Mesothelial cell of epicardium (in vitro differentiated cells): ENCODE data around the gene FAM186B. TPM values are rescaled to one million over a fixed set of nuclear protein-coding genes. Genes with fewer than 3 reads are reported as not detected.
"Not testable (repeated sequence)": the region's sequence is repeated elsewhere in the genome, so short reads cannot be mapped to it uniquely, and the experiment has no call there.

Experiments used
- DNase-seq, 2 experiments: peaks; one replicate each; pipeline ENCODE4 v3.0.0; 2021; ENCODE audit warnings: low spot score in 2 of 2; ENCODE audit not compliant: unreplicated experiment in 2 of 2
- H3K27ac Mint-ChIP-seq: 2 replicates; pipeline ENCODE4 v1.8.0; 2021; ENCODE audit warnings: mixed read lengths
- H3K27me3 Mint-ChIP-seq: 2 replicates; pipeline ENCODE4 v1.8.0; 2021; ENCODE audit warnings: low read depth, mixed read lengths
- H3K36me3 Mint-ChIP-seq: 2 replicates; pipeline ENCODE4 v1.8.0; 2021; ENCODE audit warnings: mixed read lengths
- H3K4me1 Mint-ChIP-seq: 2 replicates; pipeline ENCODE4 v1.8.0; 2021; ENCODE audit warnings: mixed read lengths
- H3K4me3 Mint-ChIP-seq: 2 replicates; pipeline ENCODE4 v1.8.0; 2021; ENCODE audit warnings: mild to moderate bottlenecking, moderate library complexity, mixed read lengths
- H3K9me3 Mint-ChIP-seq: 2 replicates; pipeline ENCODE4 v1.8.0; 2021; ENCODE audit warnings: mixed read lengths
- CTCF ChIP-seq: fragments of 200-600 bp; sonication (generic); IDR thresholded peaks from one replicate; pipeline ENCODE4 v1.5.0; 2021; ENCODE audit warnings: antibody characterized with exemption; ENCODE audit not compliant: unreplicated experiment
- total RNA-seq: library from RNA; stranded (reverse); gene quantifications from 3 replicates; pipeline ENCODE4 v1.2.1, GENCODE V29; 2021

Gene FAM186B
- total RNA-seq, 1 donor from 2014 or later: 0.40 TPM

DNA sequence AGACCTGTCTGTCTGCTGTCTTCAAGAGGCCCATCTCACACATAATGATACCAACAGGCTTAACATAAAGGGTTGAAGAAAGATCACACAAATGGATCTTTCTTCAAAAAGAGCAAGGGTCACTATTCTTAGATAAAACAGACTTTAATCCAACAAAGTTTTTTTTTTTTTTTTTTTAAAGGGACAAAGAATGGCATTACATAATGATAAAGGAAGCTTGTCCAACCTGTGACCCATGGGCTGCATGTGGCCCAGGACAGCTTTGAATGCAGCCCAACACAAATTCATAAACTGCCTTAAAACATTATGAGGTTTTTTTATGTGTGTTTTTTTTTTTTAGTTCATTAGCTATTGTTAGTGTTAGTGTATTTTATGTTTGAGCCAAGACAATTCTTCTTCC, 6.8 kb upstream of the FAM186B start:
- no peaks in the 10 kb centered on the region for H3K4me1 Mint-ChIP-seq
- peaks cover 20% of the 10 kb centered on the region for H3K9me3 Mint-ChIP-seq
- TF ChIP-seq CTCF: no peak
- peaks cover 14% of the 10 kb centered on the region for H3K36me3 Mint-ChIP-seq
- no peak overlapping the region for H3K27ac Mint-ChIP-seq
- no peaks in the 10 kb centered on the region for H3K27me3 Mint-ChIP-seq
- no peak for DNase-seq
- no peak overlapping the region for H3K4me3 Mint-ChIP-seq

GRCh38 chr12:49610785-49611184, 5.3 kb upstream of the FAM186B start:
- H3K4me1 Mint-ChIP-seq, H3K4me3 Mint-ChIP-seq, DNase-seq, H3K27me3 Mint-ChIP-seq, H3K27ac Mint-ChIP-seq: not testable (repeated sequence)
- peaks cover 15% of the 10 kb centered on the region for H3K36me3 Mint-ChIP-seq
- peaks cover 20% of the 10 kb centered on the region for H3K9me3 Mint-ChIP-seq

DNA sequence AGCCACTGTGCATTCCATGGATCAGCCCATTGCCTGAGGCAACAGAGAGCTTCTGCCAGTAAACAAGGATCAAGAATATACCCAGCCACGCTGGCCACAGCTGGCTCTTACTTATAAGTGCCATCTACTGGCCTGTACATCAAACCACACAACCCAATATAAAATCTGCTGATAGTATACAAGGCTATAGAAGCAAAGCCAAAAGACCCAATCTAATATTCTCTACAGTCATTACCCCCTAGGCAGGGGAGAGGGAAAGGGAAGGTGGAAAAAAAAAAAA, 4.4 kb upstream of the FAM186B start:
- Mint-ChIP-seq H3K9me3 (peaks cover 17% of the 10 kb centered on the region), H3K27ac (no peak overlapping the region), H3K36me3 (peaks cover 15% of the 10 kb centered on the region), H3K4me1 (peaks cover 8% of the 10 kb centered on the region), H3K4me3 (no peak overlapping the region), H3K27me3 (no peaks in the 10 kb centered on the region)
- TF ChIP-seq CTCF: no peak
- no peak for DNase-seq

DNA sequence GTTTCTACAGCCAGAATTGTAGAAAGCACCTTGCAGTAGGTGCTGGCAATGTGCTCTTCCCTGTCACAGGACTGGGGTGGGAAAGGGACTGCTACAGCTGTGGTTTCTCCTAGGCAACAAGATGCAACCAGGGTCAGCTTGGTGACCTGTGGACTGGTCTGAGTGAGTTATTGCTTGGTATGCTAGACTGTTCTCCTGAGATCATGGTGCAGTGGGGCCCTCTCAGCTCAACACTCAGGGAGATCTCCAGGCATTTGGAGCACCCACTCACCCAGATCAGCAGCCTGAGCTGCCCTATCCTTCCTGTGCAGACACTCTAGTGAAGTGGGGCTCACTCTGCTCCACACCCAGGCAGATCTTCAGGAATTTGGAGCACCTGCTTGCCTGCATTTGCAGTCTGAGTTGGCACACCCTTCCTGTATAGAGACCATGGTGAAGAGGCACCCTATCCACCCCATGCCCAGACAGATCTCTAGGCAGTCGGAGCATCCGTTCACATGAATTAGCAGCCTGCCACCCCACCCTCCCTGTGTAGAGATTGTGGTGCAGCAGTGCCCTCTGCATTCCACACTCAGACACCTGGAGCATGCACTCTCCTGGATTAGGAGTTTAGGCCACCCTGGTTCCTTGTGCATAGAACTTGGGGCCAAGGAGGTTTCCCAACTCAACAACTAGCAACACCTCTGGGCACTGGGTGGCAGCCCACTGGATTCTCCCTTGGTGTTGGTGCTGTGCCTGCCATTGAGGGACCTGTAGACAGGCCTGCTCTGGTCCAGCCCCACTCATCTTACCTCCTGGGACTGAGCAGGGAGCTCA, 3.8 kb upstream of the FAM186B start:
- no peak for DNase-seq
- no peak overlapping the region for H3K4me3 Mint-ChIP-seq
- peaks cover 14% of the 10 kb centered on the region for H3K9me3 Mint-ChIP-seq
- H3K36me3 Mint-ChIP-seq: peaks cover 15% of the 10 kb centered on the region
- no peak overlapping the region for H3K27ac Mint-ChIP-seq
- TF ChIP-seq CTCF: no peak
- peaks cover 8% of the 10 kb centered on the region for H3K4me1 Mint-ChIP-seq
- no peaks in the 10 kb centered on the region for H3K27me3 Mint-ChIP-seq

DNA sequence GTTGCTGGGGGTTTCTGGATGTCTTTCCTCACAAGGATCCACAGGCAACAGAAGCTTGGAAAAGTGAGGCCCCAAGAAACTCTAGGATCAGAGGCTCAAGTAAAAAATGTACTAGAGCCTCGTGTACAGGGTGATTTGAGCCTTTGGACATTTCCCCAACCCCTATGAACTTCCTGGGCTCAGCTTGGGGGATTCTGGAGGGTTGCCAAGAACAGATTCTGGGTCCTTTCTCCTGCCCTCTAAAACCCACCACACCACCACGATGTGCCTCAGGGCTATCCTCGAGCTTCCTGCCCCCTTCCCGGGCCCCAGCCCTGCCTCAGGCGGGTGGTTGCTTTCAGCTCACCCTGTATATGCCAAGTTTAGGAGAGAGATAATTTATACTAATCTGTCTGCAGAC, 583 bp downstream of the FAM186B start:
- H3K4me1 Mint-ChIP-seq: peaks cover 8% of the 10 kb centered on the region
- peaks cover 2% of the 10 kb centered on the region for H3K9me3 Mint-ChIP-seq
- peaks cover 10% of the 10 kb centered on the region for H3K36me3 Mint-ChIP-seq
- no peak for DNase-seq
- H3K27me3 Mint-ChIP-seq: no peaks in the 10 kb centered on the region
- peak overlapping the region; percentile 50 for H3K27ac Mint-ChIP-seq
- H3K4me3 Mint-ChIP-seq: no peak overlapping the region
- TF ChIP-seq CTCF: no peak

- H3K27ac Mint-ChIP-seq: no peak overlapping the region
- no peak for DNase-seq
- peaks cover 8% of the 10 kb centered on the region for H3K36me3 Mint-ChIP-seq
- no peaks in the 10 kb centered on the region for H3K27me3 Mint-ChIP-seq
- H3K4me3 Mint-ChIP-seq: no peak overlapping the region
- H3K4me1 Mint-ChIP-seq: peaks cover 8% of the 10 kb centered on the region
- TF ChIP-seq CTCF: no peak
- H3K9me3 Mint-ChIP-seq: no peaks in the 10 kb centered on the region
These were observed 1.7 kb downstream of the FAM186B start for GRCh38 chr12:49603721-49604120.
